Measurements from ENCODE around the gene CCDC71.

The CCDC71 gene

GRCh38 chr3:49175530-49175929 lies 9.4 kb upstream of the CCDC71 start:
- DNase-seq (ENCODE audit: low read depth) = no peak
- no peak for TF ChIP-seq CTCF (conservative IDR thresholded peaks at IDR 0.05; ENCODE audit: low read depth, low read length)
- no peak overlapping the region for H3K4me3 ChIP-seq (ENCODE audit: low read length)

- TF ChIP-seq CTCF (conservative IDR thresholded peaks at IDR 0.05; ENCODE audit: low read depth, low read length) = peak; percentile 22
- no peak for DNase-seq (ENCODE audit: low read depth)
- peak overlapping the region; percentile 30 for H3K4me3 ChIP-seq (ENCODE audit: low read length)
Measured at GRCh38 chr3:49174397-49174985, 8.4 kb upstream of the CCDC71 start.

- peak overlapping the region; percentile 30 for H3K4me3 ChIP-seq (ENCODE audit: low read length)
- peak; percentile 63 for DNase-seq (ENCODE audit: low read depth)
- no peak for TF ChIP-seq CTCF (conservative IDR thresholded peaks at IDR 0.05; ENCODE audit: low read depth, low read length)
Measured at GRCh38 chr3:49173792-49174170, 7.7 kb upstream of the CCDC71 start.

GRCh38 chr3:49173116-49173791 lies 7.1 kb upstream of the CCDC71 start:
- DNase-seq (ENCODE audit: low read depth) = peak; percentile 87
- peak overlapping the region; percentile 70 for H3K4me3 ChIP-seq (ENCODE audit: low read length)
- no peak for TF ChIP-seq CTCF (conservative IDR thresholded peaks at IDR 0.05; ENCODE audit: low read depth, low read length)

GRCh38 chr3:49172551-49173041 lies 6.5 kb upstream of the CCDC71 start:
- peak overlapping the region; percentile 70 for H3K4me3 ChIP-seq (ENCODE audit: low read length)
- TF ChIP-seq CTCF (conservative IDR thresholded peaks at IDR 0.05; ENCODE audit: low read depth, low read length) = no peak
- DNase-seq (ENCODE audit: low read depth) = no peak

GRCh38 chr3:49171775-49172500 lies 5.8 kb upstream of the CCDC71 start:
- no peak for TF ChIP-seq CTCF (conservative IDR thresholded peaks at IDR 0.05; ENCODE audit: low read depth, low read length)
- H3K4me3 ChIP-seq (ENCODE audit: low read length) = peak overlapping the region; percentile 70
- DNase-seq (ENCODE audit: low read depth) = no peak
